ENCODE data around the gene ANXA11. TPM values are rescaled to one million over a fixed set of nuclear protein-coding genes. Genes with fewer than 3 reads are reported as not detected.

Gene ANXA11
- total RNA-seq, 1 donor from 2014 or later = 390 TPM

- no peaks in the 10 kb centered on the region for H3K36me3 ChIP-seq
- no peaks in the 10 kb centered on the region for H3K9me3 ChIP-seq (replicated peaks)
- TF ChIP-seq CTCF (IDR thresholded peaks at IDR 0.05; ENCODE audit: borderline replicate concordance) = no peak
- intact Hi-C loops (cut with micrococcal nuclease) = no loop called here
- peak; percentile 45 for DNase-seq
- no peaks in the 10 kb centered on the region for H3K27me3 ChIP-seq (ENCODE audit: low read depth)
- peak overlapping the region; percentile 99 for H3K27ac ChIP-seq (replicated peaks)
- peaks cover 100% of the 10 kb centered on the region for H3K4me1 ChIP-seq
- H3K4me3 ChIP-seq = peak overlapping the region; percentile 90
Observed at GRCh38 chr10:80197972-80198916, 7.1 kb downstream of the ANXA11 start.

GRCh38 chr10:80196950-80197315, 8.4 kb downstream of the ANXA11 start:
- DNase-seq = no peak
- H3K27ac ChIP-seq (replicated peaks) = peak overlapping the region; percentile 99
- H3K27me3 ChIP-seq (ENCODE audit: low read depth) = no peaks in the 10 kb centered on the region
- peaks cover 3% of the 10 kb centered on the region for H3K36me3 ChIP-seq
- intact Hi-C loops (cut with micrococcal nuclease) = no loop called here
- H3K9me3 ChIP-seq (replicated peaks) = peaks cover 8% of the 10 kb centered on the region
- H3K4me1 ChIP-seq = peaks cover 100% of the 10 kb centered on the region
- H3K4me3 ChIP-seq = peak overlapping the region; percentile 20
- TF ChIP-seq CTCF (IDR thresholded peaks at IDR 0.05; ENCODE audit: borderline replicate concordance) = no peak

DNA sequence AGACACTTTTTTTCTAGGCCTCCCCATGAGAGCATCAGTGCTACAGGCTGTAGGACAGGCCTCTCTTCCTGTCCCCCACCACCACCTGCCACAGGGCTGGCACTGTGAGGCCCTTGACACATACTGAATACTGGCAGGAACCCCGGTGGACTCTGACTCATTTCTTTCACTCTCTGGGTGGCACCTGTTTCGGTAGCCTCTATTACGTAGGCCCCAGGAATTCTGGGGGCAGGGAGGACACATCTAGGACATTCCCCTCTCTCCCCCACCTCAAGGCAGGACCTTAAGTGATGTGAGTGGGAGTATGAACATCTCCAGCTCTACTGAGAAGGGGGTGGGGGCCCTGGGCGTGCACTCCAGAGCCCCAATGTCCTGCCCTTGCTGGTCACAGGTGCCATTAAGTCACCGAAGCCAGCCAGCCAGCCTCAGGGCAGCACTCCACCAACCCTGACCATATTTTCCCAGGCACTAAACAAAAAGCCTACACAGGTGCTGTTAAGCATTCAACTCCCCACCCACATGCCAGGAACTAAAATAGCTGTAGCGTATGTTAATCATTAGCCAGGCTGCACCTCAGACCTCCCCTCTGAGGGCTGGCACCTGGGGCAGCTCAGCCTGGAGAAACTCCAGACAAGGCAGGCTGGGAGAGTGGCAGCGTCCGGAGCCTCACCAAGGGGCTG, 8.9 kb downstream of the ANXA11 start:
- H3K27me3 ChIP-seq (ENCODE audit: low read depth) = no peaks in the 10 kb centered on the region
- H3K36me3 ChIP-seq = peaks cover 3% of the 10 kb centered on the region
- no peak for TF ChIP-seq CTCF (IDR thresholded peaks at IDR 0.05; ENCODE audit: borderline replicate concordance)
- peaks cover 8% of the 10 kb centered on the region for H3K9me3 ChIP-seq (replicated peaks)
- H3K4me1 ChIP-seq = peaks cover 100% of the 10 kb centered on the region
- peak overlapping the region; percentile 99 for H3K27ac ChIP-seq (replicated peaks)
- intact Hi-C loops (cut with micrococcal nuclease) = no loop called here
- peak overlapping the region; percentile 20 for H3K4me3 ChIP-seq
- no peak for DNase-seq

DNA sequence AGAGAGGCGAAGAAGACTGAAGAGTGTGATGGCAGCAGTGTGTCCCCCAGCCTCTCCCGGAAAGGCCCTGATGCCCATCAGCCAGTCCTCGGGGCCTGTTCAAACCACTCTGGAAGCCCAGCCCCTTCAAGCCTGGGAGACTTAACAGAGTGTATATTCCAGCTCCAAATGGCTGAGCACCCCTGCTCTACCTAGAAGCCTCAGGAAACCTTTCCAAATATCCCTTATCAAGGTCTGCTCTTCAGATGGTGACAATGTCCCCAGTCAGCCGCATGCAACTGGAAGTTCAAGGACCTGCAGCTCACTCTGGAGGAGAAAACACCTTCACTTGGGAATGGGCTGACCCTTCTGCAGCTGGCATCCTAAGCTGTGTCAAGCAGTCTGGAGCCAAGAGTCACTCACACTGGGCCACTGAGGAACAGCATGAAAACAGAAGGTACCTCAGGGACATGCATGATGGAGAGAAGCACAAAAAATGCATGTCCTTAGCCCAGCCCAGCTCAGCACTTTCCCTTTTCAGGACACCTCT, 10.2 kb downstream of the ANXA11 start:
- Histone ChIP-seq H3K27ac (replicated peaks) (peak overlapping the region; percentile 99), H3K27me3 (ENCODE audit: low read depth) (no peaks in the 10 kb centered on the region), H3K9me3 (replicated peaks) (peaks cover 8% of the 10 kb centered on the region), H3K4me3 (no peak overlapping the region), H3K4me1 (peaks cover 96% of the 10 kb centered on the region), H3K36me3 (peaks cover 3% of the 10 kb centered on the region)
- DNase-seq = no peak
- TF ChIP-seq CTCF (IDR thresholded peaks at IDR 0.05; ENCODE audit: borderline replicate concordance) = no peak
- intact Hi-C loops (cut with micrococcal nuclease) = no loop called here

- no peak overlapping the region for H3K4me3 ChIP-seq
- DNase-seq = no peak
Observed at GRCh38 chr10:80194373-80195045, 10.8 kb downstream of the ANXA11 start.

More at GRCh38 chr10:80194373-80195045, 10.8 kb downstream of the ANXA11 start:
- Histone ChIP-seq H3K27ac (replicated peaks) (peak overlapping the region; percentile 99), H3K27me3 (ENCODE audit: low read depth) (no peaks in the 10 kb centered on the region), H3K4me1 (peaks cover 96% of the 10 kb centered on the region), H3K9me3 (replicated peaks) (peaks cover 8% of the 10 kb centered on the region), H3K36me3 (peaks cover 3% of the 10 kb centered on the region)
- intact Hi-C loops (cut with micrococcal nuclease) = no loop called here
- no peak for TF ChIP-seq CTCF (IDR thresholded peaks at IDR 0.05; ENCODE audit: borderline replicate concordance)

Measured in left ventricle myocardium inferior (tissue), 1 donor.